GM19025 (cell line): ENCODE results near the gene STN1.

Source experiments
- ATAC-seq: cut with Tn5 transposase; IDR thresholded peaks from one replicate; pipeline ENCODE4 v1.9.1; 2021; ENCODE audit warnings: mild to moderate bottlenecking, low read depth, moderate library complexity; ENCODE audit not compliant: unreplicated experiment

Gene STN1

GRCh38 chr10:103896225-103896624, 21.8 kb downstream of the STN1 start:
- ATAC-seq = no peak

- no peak for ATAC-seq
Measured at GRCh38 chr10:103895411-103896186, 22.4 kb downstream of the STN1 start.

DNA sequence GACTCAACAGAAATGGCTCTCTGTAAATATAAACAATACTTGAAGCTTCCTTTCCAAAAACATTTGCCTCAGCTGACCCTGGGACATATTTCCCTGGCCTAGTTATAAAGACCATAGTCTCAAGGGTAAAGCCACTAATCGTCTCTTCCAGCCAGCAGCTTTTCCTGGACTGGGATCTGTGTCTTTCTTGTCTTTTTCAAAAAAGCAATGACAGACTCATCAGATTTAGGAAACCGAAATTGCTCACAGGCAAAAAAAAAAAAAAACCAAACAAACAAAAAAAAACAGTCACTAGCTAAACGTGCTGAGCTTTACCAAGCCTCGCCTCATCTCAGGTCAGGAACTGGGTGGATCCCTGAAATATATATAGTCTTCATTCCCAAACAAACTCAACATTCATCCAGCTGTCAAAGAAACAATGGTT, 23.5 kb downstream of the STN1 start:
- ATAC-seq = no peak

- no peak for ATAC-seq
Measured at GRCh38 chr10:103893817-103894216, 24.2 kb downstream of the STN1 start.

- ATAC-seq = no peak
Measured at GRCh38 chr10:103892181-103892580, 25.8 kb downstream of the STN1 start.

DNA sequence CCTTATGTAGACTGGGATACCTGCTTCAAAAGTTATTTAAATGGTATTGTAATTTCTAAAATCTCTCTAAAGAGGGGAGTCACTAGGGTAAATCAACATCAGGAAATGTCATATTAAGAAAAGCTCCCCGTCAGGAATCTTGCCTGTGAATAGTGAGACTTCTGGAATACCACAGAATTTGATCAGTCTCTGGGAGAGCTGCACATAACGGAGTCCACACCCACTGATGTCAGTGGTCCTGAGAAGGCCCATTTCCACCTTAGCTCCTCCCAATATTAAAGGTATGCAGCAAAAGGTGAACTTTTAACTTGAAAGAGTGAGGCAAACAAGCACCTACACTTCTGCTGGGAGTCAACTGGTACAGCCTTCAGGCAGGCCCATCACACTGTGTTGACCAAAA, 27.3 kb downstream of the STN1 start:
- ATAC-seq = no peak

DNA sequence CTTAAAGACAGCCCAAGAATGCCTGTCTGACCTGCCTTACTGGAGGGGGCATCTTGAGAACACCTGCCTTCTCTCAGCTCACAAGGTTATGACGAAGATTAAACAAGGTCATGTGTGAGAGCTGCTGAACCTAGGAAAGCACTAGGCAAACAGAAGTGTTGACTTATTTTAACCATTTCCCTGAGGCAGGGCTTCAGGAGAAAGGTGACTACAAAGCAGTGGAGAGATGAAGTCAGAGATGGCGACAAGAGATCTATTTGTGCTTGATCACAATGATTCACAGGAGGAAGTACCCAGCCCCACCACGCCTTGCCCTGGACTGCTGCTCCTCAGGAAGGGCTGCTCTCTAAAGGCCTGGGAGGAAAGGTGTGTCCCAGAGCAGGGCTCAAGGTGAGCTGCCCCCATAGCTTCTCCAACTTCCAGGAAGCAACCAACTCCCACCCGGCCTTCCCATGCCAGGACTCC, 27.8 kb downstream of the STN1 start:
- ATAC-seq = no peak

DNA sequence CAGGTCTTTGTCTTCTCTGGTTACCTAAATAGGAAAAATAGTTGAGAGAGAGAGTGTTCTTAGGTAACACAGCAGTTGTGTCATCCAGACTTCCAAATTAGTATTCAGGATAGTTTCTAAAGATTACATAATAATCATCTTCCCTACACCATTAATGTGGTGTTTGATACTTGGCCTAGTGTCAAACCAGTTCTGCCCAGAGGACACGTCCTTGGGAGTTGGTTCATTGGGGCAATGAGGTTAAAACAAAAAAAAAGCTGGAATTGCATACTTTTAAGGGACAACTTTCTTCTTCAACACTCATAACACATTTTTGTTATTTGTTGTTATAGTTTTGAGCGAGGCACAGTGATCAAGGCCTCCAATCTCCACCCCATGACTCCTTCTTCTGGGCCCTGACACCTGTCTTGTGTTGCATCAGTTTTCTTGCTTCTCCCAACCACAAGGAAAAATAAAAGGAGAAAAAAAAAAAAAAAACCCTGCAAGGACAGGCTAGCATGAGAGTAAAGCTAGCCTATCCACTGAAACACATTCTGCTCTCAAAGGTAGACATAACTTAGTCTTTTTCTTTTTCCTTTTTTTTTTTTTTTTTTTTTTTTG, 28.8 kb downstream of the STN1 start:
- ATAC-seq = no peak

GRCh38 chr10:103888113-103888841, 29.7 kb downstream of the STN1 start:
- ATAC-seq = no peak

- no peak for ATAC-seq
Measured at GRCh38 chr10:103885617-103886016, 32.4 kb downstream of the STN1 start.

- no peak for ATAC-seq
Measured at GRCh38 chr10:103884681-103885139, 33.3 kb downstream of the STN1 start.

DNA sequence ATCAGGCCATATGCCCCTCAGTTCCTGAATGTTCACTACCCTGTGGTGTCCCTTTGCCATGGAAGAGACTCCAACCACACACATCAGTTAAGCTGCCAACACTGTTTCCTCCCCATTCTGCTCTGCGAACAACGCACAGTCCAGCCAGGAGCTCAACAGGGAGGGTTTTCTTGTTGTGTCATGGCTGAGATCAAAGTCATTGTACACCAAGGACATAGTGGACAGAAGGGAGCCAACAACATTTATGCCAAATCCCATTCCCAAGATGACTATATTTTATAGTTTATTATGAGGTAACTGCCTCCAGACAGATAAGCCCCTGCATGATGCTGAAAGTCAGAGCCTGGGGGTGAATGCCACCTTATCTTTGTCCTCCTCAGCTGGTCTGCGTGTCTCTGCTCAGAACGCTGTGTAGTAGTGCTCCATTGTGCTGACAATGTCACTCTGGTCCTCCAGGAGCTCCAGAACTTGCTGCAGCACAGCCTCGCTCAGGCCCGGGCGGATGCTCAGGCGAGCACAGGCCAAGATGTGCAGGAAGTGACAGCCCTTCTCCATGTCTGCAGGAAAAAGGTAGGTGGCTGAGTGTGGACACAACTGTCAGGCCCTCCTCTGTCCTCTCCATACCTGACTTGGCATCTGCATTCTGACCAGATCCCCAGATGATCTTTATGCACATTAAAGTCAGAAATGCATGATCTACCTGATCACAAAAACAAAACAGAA, 35.5 kb downstream of the STN1 start:
- no peak for ATAC-seq

GRCh38 chr10:103881416-103882284, 36.3 kb downstream of the STN1 start:
- ATAC-seq = no peak

- no peak for ATAC-seq
Measured at GRCh38 chr10:103879831-103880230, 38.2 kb downstream of the STN1 start.

GRCh38 chr10:103879409-103879808, 38.6 kb downstream of the STN1 start:
- ATAC-seq = no peak

DNA sequence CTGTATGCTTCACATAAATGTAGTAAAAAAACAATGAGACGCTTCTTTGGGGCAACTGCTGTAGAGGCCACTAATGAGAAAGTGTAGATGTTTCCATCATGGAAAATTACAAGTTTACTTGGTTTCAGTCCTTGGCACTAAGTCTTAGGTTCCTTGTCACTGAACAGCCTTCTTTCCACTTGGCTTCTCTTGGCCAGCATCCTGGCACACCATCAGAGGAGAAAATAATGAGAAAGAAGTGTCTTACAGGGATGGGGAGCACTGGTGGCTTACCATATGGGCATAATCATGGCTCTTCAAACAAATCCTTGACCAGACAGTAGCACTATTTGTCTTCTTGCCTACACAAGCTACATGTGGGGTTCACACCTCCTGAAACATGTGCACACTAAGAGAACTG, 40.1 kb downstream of the STN1 start:
- no peak for ATAC-seq

GRCh38 chr10:103876155-103876554, 41.8 kb downstream of the STN1 start:
- no peak for ATAC-seq

DNA sequence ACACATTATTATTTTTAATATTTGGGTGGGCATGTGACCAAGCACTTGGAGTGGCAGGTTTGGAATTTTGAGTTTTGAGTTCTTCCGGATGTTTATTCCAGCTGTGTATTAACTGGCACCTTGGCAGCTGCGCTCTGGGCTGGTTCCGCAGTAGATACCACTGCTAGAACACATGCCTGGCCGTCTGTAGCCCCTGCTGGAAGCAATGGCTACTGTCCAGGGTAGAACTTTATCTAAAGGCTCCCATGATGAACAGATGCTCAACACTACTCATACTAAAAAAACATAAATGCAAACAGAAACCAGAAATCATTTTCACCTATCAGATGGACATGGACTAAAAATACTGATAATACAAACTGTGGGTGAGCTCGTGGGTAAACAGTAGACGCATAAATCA, 43.3 kb downstream of the STN1 start:
- no peak for ATAC-seq

GRCh38 chr10:103872137-103872931, 45.6 kb downstream of the STN1 start:
- ATAC-seq = no peak
